Body of pancreas (tissue), 4 donors: ENCODE measurements around the gene GRM8. TPM values are rescaled to one million over a fixed set of nuclear protein-coding genes. Genes with fewer than 3 reads are reported as not detected.

Experiments
- ATAC-seq: fragments of 150-250 bp; one replicate; pipeline ENCODE4 v1.9.1; 2016
- DNase-seq, 4 donors: peaks; one replicate each; pipeline ENCODE4 v3.0.0-alpha.2; 2019
- H3K27ac ChIP-seq, 4 donors: fragments of 200-600 bp; sonication (generic); 1 replicate in 3 of 4; 2 replicates in 1 of 4; pipeline versions ENCODE4 v1.5.1 to v1.6.1; 2016 to 2019; ENCODE audit warnings: mild to moderate bottlenecking in 1 of 4, mixed read lengths in 1 of 4, moderate library complexity in 1 of 4
- H3K27me3 ChIP-seq, 2 donors: fragments of 200-600 bp; sonication (generic); one replicate each; pipeline ENCODE4 v1.6.0; 2016; ENCODE audit warnings: mild to moderate bottlenecking in 1 of 2
- H3K36me3 ChIP-seq, 2 donors: fragments of 200-600 bp; sonication (generic); replicated peaks in 1 of 2; 2 replicates each; pipeline ENCODE4 v1.5.1; 2016; ENCODE audit warnings: low read depth in 2 of 2; ENCODE audit not compliant: insufficient read depth in 1 of 2
- H3K4me1 ChIP-seq: fragments of 200-600 bp; sonication (generic); one replicate; pipeline ENCODE4 v1.6.0; 2016
- H3K4me3 ChIP-seq, 2 donors: fragments of 200-600 bp; sonication (generic); 1 replicate in 1 of 2; 2 replicates in 1 of 2; pipeline ENCODE4 v1.5.1; 2016 to 2019
- H3K9me3 ChIP-seq, 3 donors: fragments of 200-600 bp; sonication (generic); 1 replicate in 2 of 3; 2 replicates in 1 of 3; pipeline ENCODE4 v1.5.1; 2016
- POLR2A ChIP-seq, 3 donors: fragments of 450-650 bp; IDR thresholded peaks; one replicate each; pipeline ENCODE4 v1.6.1; 2016; ENCODE audit warnings: antibody characterized with exemption in 3 of 3, mild to moderate bottlenecking in 2 of 3
- WGBS, 2 donors: methylation state at CpG; one replicate each; pipeline ENCODE4 v1.1.5; 2017; 5-methylcytosine and 5-hydroxymethylcytosine counted together
- intact Hi-C: fragments of 100-400 bp; cut with DNase I; formaldehyde crosslinking; loops from one replicate; pipeline ENCODE4 v1.15.1; 2023
- total RNA-seq, 2 donors: library from RNA; depleted of rRNA; stranded (reverse); fragments of >200 nt; gene quantifications; one replicate each; pipeline ENCODE4 v1.1.0, GENCODE V29; 2016
- TF ChIP-seq, protein P1 (sequence below), 7 experiments: fragments of 450-650 bp in 4 of 7; fragments of 200-600 bp in 3 of 7; sonication (generic) in 3 of 7; IDR thresholded peaks; one replicate each; pipeline ENCODE4 v1.5.1; 2016 to 2019; ENCODE audit warnings: antibody characterized with exemption in 7 of 7

Gene GRM8
- total RNA-seq, 2 donors from 2014 or later = 2.3 TPM; not detected in 1

DNA sequence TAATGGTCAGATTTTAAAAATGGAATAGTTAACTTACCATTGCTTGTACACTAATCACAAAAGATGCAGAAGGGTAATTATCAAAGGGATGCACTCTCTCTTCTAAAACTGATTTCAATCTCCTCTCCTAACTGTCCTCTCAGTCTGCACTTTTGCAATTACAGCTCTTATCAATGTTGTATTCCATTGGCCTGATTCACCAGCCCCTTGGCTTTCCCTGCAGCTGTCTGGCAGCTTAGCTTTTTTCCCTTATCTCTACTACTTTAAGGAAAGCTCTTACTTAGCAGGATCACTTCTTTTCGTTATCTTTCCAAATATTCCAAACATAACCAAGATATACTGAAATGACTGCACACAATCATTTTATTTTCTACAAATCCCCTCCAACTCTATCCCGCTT is 448.8 kb downstream of the GRM8 start:
- H3K36me3 ChIP-seq = no peaks in the 10 kb centered on the region
- no peaks in the 10 kb centered on the region for H3K4me1 ChIP-seq
- no peaks in the 10 kb centered on the region for H3K9me3 ChIP-seq
- no peak for TF ChIP-seq POLR2A (IDR thresholded peaks at IDR 0.05)
- TF ChIP-seq, protein P1, sequence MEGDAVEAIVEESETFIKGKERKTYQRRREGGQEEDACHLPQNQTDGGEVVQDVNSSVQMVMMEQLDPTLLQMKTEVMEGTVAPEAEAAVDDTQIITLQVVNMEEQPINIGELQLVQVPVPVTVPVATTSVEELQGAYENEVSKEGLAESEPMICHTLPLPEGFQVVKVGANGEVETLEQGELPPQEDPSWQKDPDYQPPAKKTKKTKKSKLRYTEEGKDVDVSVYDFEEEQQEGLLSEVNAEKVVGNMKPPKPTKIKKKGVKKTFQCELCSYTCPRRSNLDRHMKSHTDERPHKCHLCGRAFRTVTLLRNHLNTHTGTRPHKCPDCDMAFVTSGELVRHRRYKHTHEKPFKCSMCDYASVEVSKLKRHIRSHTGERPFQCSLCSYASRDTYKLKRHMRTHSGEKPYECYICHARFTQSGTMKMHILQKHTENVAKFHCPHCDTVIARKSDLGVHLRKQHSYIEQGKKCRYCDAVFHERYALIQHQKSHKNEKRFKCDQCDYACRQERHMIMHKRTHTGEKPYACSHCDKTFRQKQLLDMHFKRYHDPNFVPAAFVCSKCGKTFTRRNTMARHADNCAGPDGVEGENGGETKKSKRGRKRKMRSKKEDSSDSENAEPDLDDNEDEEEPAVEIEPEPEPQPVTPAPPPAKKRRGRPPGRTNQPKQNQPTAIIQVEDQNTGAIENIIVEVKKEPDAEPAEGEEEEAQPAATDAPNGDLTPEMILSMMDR (IDR thresholded peaks at IDR 0.05) = no peak
- H3K4me3 ChIP-seq = no peak overlapping the region
- no peak overlapping the region for H3K27ac ChIP-seq
- no peaks in the 10 kb centered on the region for H3K27me3 ChIP-seq
- intact Hi-C loops = loop anchor here (10.0 kb wide), 1 partner anchor 451 kb away; the partner anchor contains the start of gene GRM8
- no peak for DNase-seq
- no peak for ATAC-seq
- 45 to 50% methylated on average over 2 of the region's 2 CpGs for WGBS, 2 donors

DNA sequence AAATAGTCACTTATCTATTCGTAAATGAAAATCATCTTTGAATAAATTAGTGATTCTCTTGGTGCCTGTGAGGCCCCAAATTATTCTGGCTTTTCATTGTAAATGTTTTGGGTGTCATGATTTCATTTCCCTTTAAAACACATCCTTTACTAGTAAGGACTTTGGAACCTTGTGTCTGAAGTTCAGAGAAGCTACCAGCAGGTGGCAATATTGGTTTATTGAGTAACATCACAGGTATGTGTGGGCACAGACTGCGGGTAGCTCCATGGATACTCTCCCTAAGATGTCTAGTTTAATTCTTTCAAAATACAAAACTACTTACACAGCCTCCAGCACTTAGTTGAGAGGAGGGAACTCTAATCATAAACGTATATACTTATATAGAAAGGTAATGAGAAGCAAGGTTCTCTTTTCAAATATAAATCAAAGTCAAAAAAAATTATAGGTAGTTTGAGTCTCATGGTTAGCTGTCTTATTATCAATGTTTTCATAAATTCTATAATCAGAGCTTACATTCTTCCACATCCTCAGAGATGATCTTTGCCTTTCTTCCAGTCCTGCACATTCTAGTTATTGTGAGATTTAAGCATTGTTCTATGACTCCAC is 449.6 kb downstream of the GRM8 start:
- H3K9me3 ChIP-seq = no peaks in the 10 kb centered on the region
- ATAC-seq (peak; percentile 64), DNase-seq (peak; percentile 62 to 78 (median 70))
- H3K27me3 ChIP-seq = no peaks in the 10 kb centered on the region
- no peaks in the 10 kb centered on the region for H3K36me3 ChIP-seq
- H3K4me1 ChIP-seq = no peaks in the 10 kb centered on the region
- 12 to 15% methylated on average over 3 of the region's 3 CpGs for WGBS, 2 donors
- intact Hi-C loops = loop anchor here (10.0 kb wide), 1 partner anchor 452 kb away; the partner anchor contains the start of gene GRM8
- no peak for TF ChIP-seq POLR2A (IDR thresholded peaks at IDR 0.05)
- TF ChIP-seq, protein P1 (IDR thresholded peaks at IDR 0.05) = peak; percentile 42 to 78 (median 67)
- H3K4me3 ChIP-seq = no peak overlapping the region
- no peak overlapping the region for H3K27ac ChIP-seq

GRCh38 chr7:126801733-126802132 is 451.0 kb downstream of the GRM8 start:
- H3K4me1 ChIP-seq = no peaks in the 10 kb centered on the region
- no peak overlapping the region for H3K27ac ChIP-seq
- TF ChIP-seq POLR2A (IDR thresholded peaks at IDR 0.05) = no peak
- TF ChIP-seq, protein P1 (IDR thresholded peaks at IDR 0.05) = no peak
- no peak for DNase-seq
- intact Hi-C loops = loop anchor here (10.0 kb wide), 1 partner anchor 453 kb away; the partner anchor contains the start of gene GRM8
- no peaks in the 10 kb centered on the region for H3K27me3 ChIP-seq
- H3K36me3 ChIP-seq = no peaks in the 10 kb centered on the region
- H3K9me3 ChIP-seq = no peaks in the 10 kb centered on the region
- no peak for ATAC-seq
- no peak overlapping the region for H3K4me3 ChIP-seq
- 66 to 75% methylated on average over 3 of the region's 3 CpGs for WGBS, 2 donors

DNA sequence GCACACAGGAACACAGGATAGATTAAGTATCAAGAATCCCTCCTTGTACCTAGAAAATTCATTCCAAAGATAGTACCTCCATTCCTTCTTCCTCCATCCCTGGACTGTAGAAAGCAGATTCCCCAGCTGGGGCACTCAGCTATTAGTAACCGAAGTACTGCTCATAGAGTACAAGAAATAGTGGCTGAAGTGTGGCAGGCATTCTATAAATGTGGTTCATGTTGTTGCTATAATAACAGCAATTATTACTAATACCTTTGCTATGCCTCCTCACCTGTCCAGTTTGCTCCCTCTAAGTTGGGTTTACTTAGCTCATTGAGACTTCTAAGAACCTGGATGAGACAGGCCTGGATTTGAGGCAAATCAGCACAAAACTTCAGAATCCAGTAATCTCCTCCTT is 453.2 kb downstream of the GRM8 start:
- ATAC-seq (no peak), DNase-seq (no peak)
- TF ChIP-seq, protein P1 (IDR thresholded peaks at IDR 0.05) = no peak
- TF ChIP-seq POLR2A (IDR thresholded peaks at IDR 0.05) = no peak
- H3K27me3 ChIP-seq = no peaks in the 10 kb centered on the region
- H3K36me3 ChIP-seq = no peaks in the 10 kb centered on the region
- H3K27ac ChIP-seq = no peak overlapping the region
- no peaks in the 10 kb centered on the region for H3K4me1 ChIP-seq
- 94 to 100% methylated on average over 1 of the region's 1 CpG for WGBS, 2 donors
- H3K9me3 ChIP-seq = no peaks in the 10 kb centered on the region
- H3K4me3 ChIP-seq = no peak overlapping the region
- intact Hi-C loops = no loop called here

- no peaks in the 10 kb centered on the region for H3K27me3 ChIP-seq
- no peaks in the 10 kb centered on the region for H3K4me1 ChIP-seq
- H3K9me3 ChIP-seq = no peaks in the 10 kb centered on the region
- no peak overlapping the region for H3K27ac ChIP-seq
- no peaks in the 10 kb centered on the region for H3K36me3 ChIP-seq
- TF ChIP-seq, protein P1 (IDR thresholded peaks at IDR 0.05) = no peak
- no peak for TF ChIP-seq POLR2A (IDR thresholded peaks at IDR 0.05)
- 70 to 81% methylated on average over 3 of the region's 3 CpGs for WGBS, 2 donors
- no peak for DNase-seq
- no peak for ATAC-seq
- no peak overlapping the region for H3K4me3 ChIP-seq
- intact Hi-C loops = no loop called here
Measured at GRCh38 chr7:126792521-126792920, 460.2 kb downstream of the GRM8 start.
